ENCODE data around the gene GALNT9.
"Not testable (repeated sequence)": the region's sequence is repeated elsewhere in the genome, so short reads cannot be mapped to it uniquely, and the experiment has no call there.

The GALNT9 gene

GRCh38 chr12:132329036-132329719 lies at the start of gene GALNT9:
Gene GALNT9 (minus strand): TSS chr12:132329589. CDS start chr12:132329203, 386 bp downstream.
- no peak for DNase-seq

- not testable (repeated sequence) for DNase-seq
These were observed 49.7 kb upstream of the GALNT9 start for GRCh38 chr12:132379057-132379456.

- DNase-seq = no peak
These were observed 47.8 kb upstream of the GALNT9 start for GRCh38 chr12:132377147-132377546.

GRCh38 chr12:132376464-132376830 lies 47.1 kb upstream of the GALNT9 start:
- no peak for DNase-seq

GRCh38 chr12:132375747-132376463 lies 46.5 kb upstream of the GALNT9 start:
- DNase-seq = no peak

GRCh38 chr12:132374612-132375445 lies 45.4 kb upstream of the GALNT9 start:
- no peak for DNase-seq

GRCh38 chr12:132373901-132374611 lies 44.7 kb upstream of the GALNT9 start:
- no peak for DNase-seq

GRCh38 chr12:132367852-132368251 lies 38.5 kb upstream of the GALNT9 start:
- no peak for DNase-seq

GRCh38 chr12:132367071-132367851 lies 37.9 kb upstream of the GALNT9 start:
- no peak for DNase-seq

GRCh38 chr12:132366341-132366861 lies 37.0 kb upstream of the GALNT9 start:
- no peak for DNase-seq

- no peak for DNase-seq
These were observed 35.8 kb upstream of the GALNT9 start for GRCh38 chr12:132365226-132365625.

GRCh38 chr12:132364348-132364902 lies 35.0 kb upstream of the GALNT9 start:
- no peak for DNase-seq

GRCh38 chr12:132363661-132364347 lies 34.4 kb upstream of the GALNT9 start:
- no peak for DNase-seq

GRCh38 chr12:132362996-132363660 lies 33.7 kb upstream of the GALNT9 start:
- DNase-seq = no peak

GRCh38 chr12:132360906-132361777 lies 31.8 kb upstream of the GALNT9 start:
- no peak for DNase-seq

GRCh38 chr12:132360410-132360809 lies 31.0 kb upstream of the GALNT9 start:
- no peak for DNase-seq

- no peak for DNase-seq
These were observed 30.6 kb upstream of the GALNT9 start for GRCh38 chr12:132359971-132360370.

GRCh38 chr12:132359551-132359950 lies 30.2 kb upstream of the GALNT9 start:
- DNase-seq = no peak
